IMR-90 (cell line): ENCODE measurements around the gene SLC22A7. TPM values are rescaled to one million over a fixed set of nuclear protein-coding genes. Genes with fewer than 3 reads are reported as not detected.

Experiments used
- ATAC-seq: fragments of 200-7000 bp; cut with Tn5 transposase; 2 replicates; pipeline ENCODE4 v1.9.1; 2020; ENCODE audit warnings: low read depth, mild to moderate bottlenecking, moderate library complexity
- BruUV-seq: library from RNA; stranded (reverse); fragments of 400-500 nt; replicated peaks from 2 replicates; lab custom pipeline; 2021; lab: Mats Ljungman, UMichigan
- CTCF ChIA-PET: fragments of 300-600 bp; formaldehyde crosslinking; extraction: SDS; loops from one replicate; lab custom pipeline; 2021; ENCODE audit warnings: antibody characterized with exemption; lab: Yijun Ruan, JAX
- POLR2A ChIA-PET: fragments of 300-600 bp; sonication (Branson Sonifier 250); formaldehyde crosslinking; loops from one replicate; lab custom pipeline; 2022; ENCODE audit warnings: antibody characterized with exemption; ENCODE audit not compliant: unreplicated experiment; lab: Charles Lee
- DNase-seq: peaks from one replicate; pipeline ENCODE4 v3.0.0; 2013
- H2AFZ ChIP-seq: replicated peaks from 2 replicates; pipeline ENCODE3; 2013; ENCODE audit warnings: low read length, mild to moderate bottlenecking; ENCODE audit not compliant: poor library complexity
- H2AK5ac ChIP-seq: 2 replicates; pipeline ENCODE4 v1.6.1; 2013; ENCODE audit warnings: low read depth, low read length, inconsistent platforms
- H2AK9ac ChIP-seq: replicated peaks from 2 replicates; pipeline ENCODE3; 2013; ENCODE audit warnings: mild to moderate bottlenecking, low read depth, low read length, moderate library complexity; ENCODE audit not compliant: poor library complexity
- H2BK120ac ChIP-seq: 2 replicates; pipeline ENCODE4 v1.6.1; 2013; ENCODE audit warnings: low read depth, low read length, inconsistent platforms
- H2BK15ac ChIP-seq: 3 replicates; pipeline ENCODE4 v1.6.1; 2013; ENCODE audit warnings: low read depth, low read length, inconsistent platforms
- H2BK20ac ChIP-seq: 2 replicates; pipeline ENCODE4 v1.6.1; 2013; ENCODE audit warnings: low read depth, mild to moderate bottlenecking, inconsistent platforms, low read length, moderate library complexity
- H2BK5ac ChIP-seq: 2 replicates; pipeline ENCODE4 v1.6.1; 2013; ENCODE audit warnings: mild to moderate bottlenecking, low read depth, low read length, inconsistent platforms; ENCODE audit not compliant: poor library complexity, severe bottlenecking
- H3K14ac ChIP-seq: replicated peaks from 2 replicates; pipeline ENCODE4 v1.6.1; 2013; ENCODE audit warnings: low read depth, low read length, inconsistent platforms
- H3K18ac ChIP-seq: 2 replicates; pipeline ENCODE4 v1.6.1; 2013; ENCODE audit warnings: low read depth, low read length, control low read depth
- H3K23ac ChIP-seq: 2 replicates; pipeline ENCODE4 v1.6.1; 2013; ENCODE audit warnings: low read depth, low read length, inconsistent platforms
- H3K27ac ChIP-seq: 2 replicates; pipeline ENCODE4 v1.5.1; 2013; ENCODE audit warnings: mild to moderate bottlenecking, control low read depth, low read length; ENCODE audit not compliant: insufficient read depth
- H3K27me3 ChIP-seq: 2 replicates; pipeline ENCODE4 v1.6.1; 2013; ENCODE audit warnings: low read length; ENCODE audit not compliant: control insufficient read depth, insufficient read depth
- H3K36me3 ChIP-seq: 2 replicates; pipeline ENCODE4 v1.6.1; 2013; ENCODE audit warnings: low read length, mixed read lengths; ENCODE audit not compliant: control insufficient read depth, insufficient read depth
- H3K4ac ChIP-seq: 2 replicates; pipeline ENCODE4 v1.6.1; 2013; ENCODE audit warnings: low read depth, low read length, inconsistent platforms
- H3K4me1 ChIP-seq: 2 replicates; pipeline ENCODE4 v1.6.1; 2013; ENCODE audit warnings: low read length, mixed read lengths; ENCODE audit not compliant: control insufficient read depth, insufficient read depth
- H3K4me2 ChIP-seq: 2 replicates; pipeline ENCODE4 v1.6.1; 2013; ENCODE audit warnings: low read depth, mild to moderate bottlenecking, control low read depth, low read length, moderate library complexity
- H3K4me3 ChIP-seq: 2 replicates; pipeline ENCODE4 v1.5.1; 2013; ENCODE audit warnings: low read depth, mild to moderate bottlenecking, control low read depth, low read length, moderate library complexity; ENCODE audit not compliant: insufficient read depth
- H3K56ac ChIP-seq: 2 replicates; pipeline ENCODE4 v1.6.1; 2013; ENCODE audit warnings: low read length, inconsistent platforms; ENCODE audit not compliant: insufficient read depth; ENCODE audit errors: extremely low read depth
- H3K79me1 ChIP-seq, 2 experiments: 2 replicates each; pipeline ENCODE4 v1.6.1; 2013; ENCODE audit warnings: low read length in 2 of 2, inconsistent platforms in 1 of 2, low read depth in 1 of 2
- H3K9ac ChIP-seq: 2 replicates; pipeline ENCODE4 v1.6.1; 2013; ENCODE audit warnings: low read depth, low read length, control low read depth
- H3K9me1 ChIP-seq: 2 replicates; pipeline ENCODE4 v1.6.1; 2013; ENCODE audit warnings: low read length, inconsistent platforms; ENCODE audit not compliant: insufficient read depth
- H3K9me3 ChIP-seq: 2 replicates; pipeline ENCODE4 v1.6.1; 2013; ENCODE audit warnings: low read length; ENCODE audit not compliant: control insufficient read depth, insufficient read depth
- H4K20me1 ChIP-seq: 2 replicates; pipeline ENCODE4 v1.6.1; 2013; ENCODE audit warnings: low read length, inconsistent platforms; ENCODE audit not compliant: insufficient read depth
- H4K5ac ChIP-seq: 2 replicates; pipeline ENCODE4 v1.6.1; 2013; ENCODE audit warnings: mild to moderate bottlenecking, low read depth, low read length, control low read depth
- H4K8ac ChIP-seq, 2 experiments: 2 replicates each; pipeline ENCODE4 v1.6.1; 2013; ENCODE audit warnings: low read depth in 2 of 2, low read length in 2 of 2, control low read depth in 1 of 2, inconsistent platforms in 1 of 2
- H4K91ac ChIP-seq: 2 replicates; pipeline ENCODE4 v1.6.1; 2013; ENCODE audit warnings: low read depth, low read length, inconsistent platforms; ENCODE audit not compliant: insufficient read depth
- BHLHE40 ChIP-seq: fragments of 150-350 bp; IDR thresholded peaks from 2 replicates; pipeline ENCODE4 v1.6.1; 2016; ENCODE audit warnings: mild to moderate bottlenecking, low read depth, low read length
- CTCF ChIP-seq: conservative IDR thresholded peaks from 2 replicates; pipeline ENCODE4 v1.5.1; 2012; ENCODE audit warnings: mild to moderate bottlenecking, low read depth, low read length, improper control_type of control experiment
- MAFK ChIP-seq: IDR thresholded peaks from 2 replicates; pipeline ENCODE4 v1.6.1; 2012; ENCODE audit warnings: low read depth, low read length, improper control_type of control experiment
- MXI1 ChIP-seq: IDR thresholded peaks from 2 replicates; pipeline ENCODE4 v1.6.1; 2012; ENCODE audit warnings: low read depth, mild to moderate bottlenecking, low read length, moderate library complexity, borderline replicate concordance
- RCOR1 ChIP-seq: IDR thresholded peaks from 2 replicates; pipeline ENCODE4 v1.6.1; 2012; ENCODE audit warnings: mild to moderate bottlenecking, low read length, improper control_type of control experiment; ENCODE audit not compliant: insufficient replicate concordance
- SMC3 ChIP-seq: fragments of 150-350 bp; IDR thresholded peaks from 2 replicates; pipeline ENCODE4 v1.6.1; 2016; ENCODE audit warnings: low read depth, mild to moderate bottlenecking, antibody characterized with exemption, low read length, moderate library complexity
- WGBS, 2 experiments: methylation state at CpG; one replicate each; pipeline versions ENCODE4 v1.1.5 to v1.1.7; 2013; ENCODE audit warnings: missing lambda C conversion rate in 2 of 2; ENCODE audit not compliant: insufficient read length in 1 of 2; ENCODE audit errors: extremely low coverage in 2 of 2; 5-methylcytosine and 5-hydroxymethylcytosine counted together
- dilution Hi-C: fragments of 300-500 bp; cut with HindIII; formaldehyde crosslinking; loops from one replicate; pipeline ENCODE4 v1.14.3; 2018; ENCODE audit warnings: low sequenced_read_pairs; ENCODE audit not compliant: unreplicated experiment
- in situ Hi-C: fragments of 300-500 bp; cut with MboI; formaldehyde crosslinking; loops from 3 replicates; pipeline ENCODE4 v1.14.3; 2019; ENCODE audit warnings: low sequenced_read_pairs, inconsistent platforms, mixed read lengths
- intact Hi-C: fragments of 100-400 bp; cut with micrococcal nuclease; formaldehyde crosslinking; loops from 2 replicates; pipeline ENCODE4 v1.10.0; 2022
- polyA plus RNA-seq, 3 experiments: library from polyadenylated mRNA; depleted of rRNA; stranded (reverse); fragments of >200 nt; gene quantifications; 2 replicates each; pipeline ENCODE4 v1.2.3, GENCODE V29; 2012; ENCODE audit warnings: low replicate concordance in 1 of 3
- total RNA-seq: library from RNA; depleted of rRNA; stranded (reverse); fragments of >200 nt; gene quantifications from 2 replicates; pipeline ENCODE4 v1.2.3, GENCODE V29; 2012

SLC22A7 gene
- total and polyA plus RNA-seq, 2 of the 4 experiments (the other 2 are of a cell fraction): not detected

DNA sequence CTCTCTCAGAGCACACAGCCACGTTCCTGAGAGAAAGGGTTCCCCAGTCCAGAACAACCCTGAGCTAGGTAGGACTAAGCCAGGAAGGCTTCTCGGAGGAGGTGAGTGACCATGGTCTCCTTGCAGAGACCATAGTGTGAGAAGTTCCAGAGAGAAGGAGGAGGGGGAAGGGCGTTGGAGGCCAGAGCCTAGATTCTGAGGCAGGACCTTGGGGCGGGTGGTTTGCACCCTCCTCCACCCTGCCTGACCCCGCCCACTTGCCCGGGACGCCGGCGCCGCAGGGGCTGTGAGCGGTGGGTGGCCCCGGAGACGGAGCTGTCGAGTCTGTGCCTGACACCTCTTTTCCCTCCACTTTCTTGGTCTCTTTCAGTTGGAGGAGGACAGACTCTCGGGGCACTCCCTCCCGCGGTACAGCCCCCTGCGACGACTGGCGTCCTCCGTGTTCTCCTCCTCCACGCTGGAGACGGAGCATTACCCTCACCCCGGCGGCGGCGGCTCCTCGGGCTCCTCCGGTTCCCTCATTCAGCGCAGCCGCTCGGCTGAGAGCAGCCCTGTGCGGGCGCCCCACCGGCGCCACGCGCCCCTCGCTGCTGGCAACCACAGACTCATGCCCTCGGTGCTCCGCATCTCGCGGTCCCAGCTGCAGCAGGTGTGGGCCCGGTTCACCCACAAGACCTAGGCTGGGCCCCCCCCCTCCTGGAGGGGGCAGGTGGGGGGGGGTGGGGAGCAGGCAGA, 28.6 kb upstream of the SLC22A7 start:
- H2BK5ac ChIP-seq: no peak overlapping the region
- no peak overlapping the region for H3K56ac ChIP-seq
- dilution Hi-C loops: no loop called here
- in situ Hi-C loops: no loop called here
- ChIA-PET POLR2A (no interaction called here), CTCF (no interaction called here)
- peak overlapping the region; percentile 66 for H3K4me2 ChIP-seq
- H3K36me3 ChIP-seq: no peaks in the 10 kb centered on the region
- no peak overlapping the region for H3K14ac ChIP-seq
- H4K20me1 ChIP-seq: no peaks in the 10 kb centered on the region; the same call in 1 of the 2 replicates
- no peak overlapping the region for H4K5ac ChIP-seq
- peak; percentile 74 for ATAC-seq
- H3K18ac ChIP-seq: no peak overlapping the region
- H3K9ac ChIP-seq: no peak overlapping the region
- H2AFZ ChIP-seq: peak overlapping the region; percentile 87
- H3K9me1 ChIP-seq: peaks cover 8% of the 10 kb centered on the region
- H3K4me1 ChIP-seq: peaks cover 2% of the 10 kb centered on the region; the same call in 1 of the 2 replicates
- peaks cover 71% of the 10 kb centered on the region for H3K27me3 ChIP-seq
- 4% methylated on average over 14 of the region's 44 CpGs; no CpG with 5 or more reads in 1 of the 2 experiments for WGBS, 2 experiments
- H3K4me3 ChIP-seq: peak overlapping the region; percentile 30
- no peak overlapping the region for H2BK120ac ChIP-seq
- H3K79me1 ChIP-seq: no peaks in the 10 kb centered on the region
- H3K27ac ChIP-seq: no peak overlapping the region
- no peak overlapping the region for H4K91ac ChIP-seq
- no peak overlapping the region for H2AK5ac ChIP-seq
- H2BK20ac ChIP-seq: no peak overlapping the region
- H2AK9ac ChIP-seq: no peak overlapping the region
- DNase-seq: no peak
- intact Hi-C loops: no loop called here
- no peak overlapping the region; a peak in 1 of 4 replicates for H4K8ac ChIP-seq
- no TSS peak for BruUV-seq
- no peak overlapping the region; the same call in 1 of the 2 replicates for H3K4ac ChIP-seq
- no peak overlapping the region for H2BK15ac ChIP-seq
- H3K9me3 ChIP-seq: no peaks in the 10 kb centered on the region
- no peak for TF ChIP-seq BHLHE40
- TF ChIP-seq MAFK: no peak
- TF ChIP-seq SMC3: no peak
- no peak for TF ChIP-seq RCOR1
- no peak for TF ChIP-seq CTCF
- TF ChIP-seq MXI1: no peak
- 0 out of 2 replicates have a peak overlapping the region, but pooled peaks have one; percentile 43 for H3K23ac ChIP-seq
